K562 (cell line): ENCODE measurements around the gene RGS14. TPM values are rescaled to one million over a fixed set of nuclear protein-coding genes. Genes with fewer than 3 reads are reported as not detected.

ENCODE experiments used
- BCOR ChIP-seq: fragments of 450-650 bp; IDR thresholded peaks from 2 replicates; pipeline ENCODE4 v1.6.1; 2016
- HDAC2 ChIP-seq: fragments of 450-650 bp; IDR thresholded peaks from 2 replicates; pipeline ENCODE4 v1.6.1; 2016; ENCODE audit warnings: mild to moderate bottlenecking
- ILK ChIP-seq: fragments of 450-650 bp; IDR thresholded peaks from 2 replicates; pipeline ENCODE4 v1.6.1; 2016; ENCODE audit warnings: missing genetic modification characterization, low read depth, mild to moderate bottlenecking, missing compliant biosample characterization, moderate library complexity, borderline replicate concordance
- MCM5 ChIP-seq: fragments of 450-650 bp; IDR thresholded peaks from 2 replicates; pipeline ENCODE4 v1.6.1; 2016; ENCODE audit warnings: low read depth
- MIER1 ChIP-seq: fragments of 450-650 bp; IDR thresholded peaks from 2 replicates; pipeline ENCODE4 v1.6.1; 2016; ENCODE audit warnings: antibody characterized with exemption, mild to moderate bottlenecking, low read depth
- NONO ChIP-seq, 2 experiments: fragments of 200-400 bp in 1 of 2; fragments of 450-650 bp in 1 of 2; formaldehyde crosslinking in 1 of 2; IDR thresholded peaks; 2 replicates each; pipeline ENCODE4 v1.6.1; 2017; ENCODE audit warnings: low read depth in 2 of 2, mild to moderate bottlenecking in 2 of 2, moderate library complexity in 2 of 2, low read length in 1 of 2
- PHB ChIP-seq: fragments of 250-450 bp; sonication (Bioruptor Pico); IDR thresholded peaks from 2 replicates; pipeline ENCODE4 v1.5.0; 2021
- POLR2AphosphoS5 ChIP-seq: IDR thresholded peaks from 2 replicates; pipeline ENCODE4 v1.6.1; 2011; ENCODE audit warnings: mild to moderate bottlenecking, low read depth, low read length, moderate library complexity; ENCODE audit not compliant: control insufficient read depth, insufficient read depth
- POLR3A ChIP-seq: IDR thresholded peaks from 2 replicates; pipeline ENCODE4 v1.6.1; 2011; ENCODE audit warnings: borderline replicate concordance, mild to moderate bottlenecking, moderate library complexity; ENCODE audit not compliant: insufficient read length, insufficient read depth; ENCODE audit errors: extremely low read depth
- RBM22 ChIP-seq: fragments of 200-400 bp; formaldehyde crosslinking; IDR thresholded peaks from 2 replicates; pipeline ENCODE4 v1.6.1; 2018; ENCODE audit warnings: low read length, low read depth; ENCODE audit not compliant: poor library complexity, severe bottlenecking
- SMAD2 ChIP-seq: fragments of 150-350 bp; IDR thresholded peaks from 2 replicates; pipeline ENCODE4 v1.6.1; 2014; ENCODE audit warnings: low read depth, mild to moderate bottlenecking, low read length
- TAF9B ChIP-seq: fragments of 450-650 bp; IDR thresholded peaks from 2 replicates; pipeline ENCODE4 v1.6.1; 2018; ENCODE audit warnings: mild to moderate bottlenecking; ENCODE audit not compliant: partially characterized antibody
- TCF7L2 ChIP-seq: fragments of 150-350 bp; IDR thresholded peaks from 2 replicates; pipeline ENCODE4 v1.6.1; 2016; ENCODE audit warnings: low read depth, mild to moderate bottlenecking, low read length, moderate library complexity
- ZFX ChIP-seq: sonication (generic); formaldehyde crosslinking; IDR thresholded peaks from 2 replicates; pipeline ENCODE4 v1.8.0; 2022; ENCODE audit warnings: mild to moderate bottlenecking, missing genetic modification reagents, moderate library complexity
- ZNF354B ChIP-seq: fragments of 250-450 bp; sonication (Bioruptor Pico); IDR thresholded peaks from 2 replicates; pipeline ENCODE4 v1.4.0; 2020
- ZNF778 ChIP-seq: fragments of 450-650 bp; formaldehyde crosslinking; IDR thresholded peaks from 2 replicates; pipeline ENCODE4 v1.4.0; 2020; ENCODE audit warnings: mild to moderate bottlenecking, moderate library complexity
- polyA plus RNA-seq, 8 experiments: library from polyadenylated mRNA; depleted of rRNA in 4 of 8; stranded (reverse) in 5 of 8; unstranded in 3 of 8; fragments of >200 nt; fragmentation: Nextera tagmentation in 2 of 8; fragmentation: Illumina TruSeq in 1 of 8; extraction: Ambion mirVana in 2 of 8; extraction: Trizol in 1 of 8; gene quantifications; 2 replicates each; pipeline versions ENCODE4 v1.2.1 to v1.2.3, GENCODE V29; 2011 to 2014; ENCODE audit warnings: inconsistent platforms in 1 of 8, missing spikeins in 1 of 8
- total RNA-seq, 7 experiments: library from RNA; depleted of rRNA in 6 of 7; stranded (reverse); fragments of >200 nt in 6 of 7; fragmentation: Illumina TruSeq in 2 of 7; extraction: Trizol in 2 of 7; gene quantifications; 2 replicates each; pipeline versions ENCODE4 v1.2.1 to v1.2.3, GENCODE V29; 2011 to 2021; ENCODE audit warnings: low replicate concordance in 1 of 7
- TF ChIP-seq, protein P1 (sequence below): fragments of 250-450 bp; sonication (Bioruptor Pico); IDR thresholded peaks from 2 replicates; pipeline ENCODE4 v1.8.0; 2021; ENCODE audit warnings: mild to moderate bottlenecking, moderate library complexity
- TF ChIP-seq, protein P2 (sequence below): fragments of 450-650 bp; formaldehyde crosslinking; IDR thresholded peaks from 2 replicates; pipeline ENCODE4 v1.4.0; 2022; ENCODE audit warnings: missing genetic modification characterization
- TF ChIP-seq, protein P3 (sequence below): fragments of 450-650 bp; IDR thresholded peaks from one replicate; pipeline ENCODE4 v1.6.1; 2018; ENCODE audit warnings: mild to moderate bottlenecking, moderate library complexity; ENCODE audit not compliant: partially characterized antibody
- TF ChIP-seq, protein P4 (sequence below): sonication (generic); formaldehyde crosslinking; IDR thresholded peaks from 2 replicates; pipeline ENCODE4 v1.4.0; 2020; ENCODE audit warnings: mild to moderate bottlenecking, missing genetic modification reagents
- TF ChIP-seq, protein P5 (sequence below): sonication (generic); formaldehyde crosslinking; IDR thresholded peaks from 2 replicates; pipeline ENCODE4 v1.8.0; 2022; ENCODE audit warnings: mild to moderate bottlenecking, missing genetic modification reagents

RGS14 gene
- total and polyA plus RNA-seq, 9 of the 15 experiments (the other 6 are each of a cell fraction or from before 2014, with no cell fraction given): 0.28 to 75.9 (median 34.5) TPM

DNA sequence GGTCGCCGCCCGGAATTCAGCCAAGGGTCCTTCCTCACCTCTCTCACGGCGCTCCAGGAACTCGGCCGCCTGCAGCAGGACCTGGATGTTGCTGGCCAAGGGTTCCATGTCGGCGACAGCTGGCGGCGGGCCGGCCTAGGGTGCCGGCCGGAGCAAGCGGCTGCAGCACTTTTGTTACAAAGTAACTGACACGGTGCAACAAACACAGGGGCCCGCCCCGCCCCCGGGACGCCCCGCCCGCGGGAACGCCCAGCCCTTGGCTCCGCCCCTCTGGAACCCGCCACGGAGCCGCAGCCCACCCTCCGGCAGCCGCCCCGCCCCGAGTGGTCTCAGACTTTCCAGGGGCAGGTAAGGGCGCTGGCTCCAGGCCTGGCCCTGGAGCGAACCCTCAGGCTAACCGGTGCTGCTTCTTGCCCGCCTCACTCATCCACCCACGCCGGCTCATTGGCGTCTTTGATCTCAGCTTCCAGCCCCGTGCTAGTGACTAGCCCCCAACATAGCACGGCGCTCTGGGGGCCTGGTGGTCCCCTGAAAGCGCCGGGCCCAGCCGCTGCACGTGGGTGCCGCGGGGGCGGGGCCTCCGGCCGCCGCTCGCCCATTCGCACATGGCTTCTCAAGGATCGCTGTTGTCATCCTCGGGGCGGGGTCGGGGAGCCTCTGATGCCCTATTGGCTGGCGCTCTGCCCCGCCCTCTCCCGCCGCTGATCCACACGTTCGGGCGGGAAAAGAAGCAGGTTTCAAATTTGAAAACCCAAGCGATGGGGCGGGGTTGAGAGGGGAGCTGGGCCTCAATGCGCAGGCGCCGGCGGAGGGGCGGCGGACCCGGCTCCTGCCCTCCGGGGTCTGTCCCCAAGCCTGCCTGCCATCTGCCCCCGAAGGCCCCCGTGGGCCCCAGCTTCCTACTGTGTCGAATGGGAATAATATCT lies 45.7 kb upstream of the RGS14 start, which contains the start of gene MXD3 (continued):
- TF ChIP-seq, protein P1, sequence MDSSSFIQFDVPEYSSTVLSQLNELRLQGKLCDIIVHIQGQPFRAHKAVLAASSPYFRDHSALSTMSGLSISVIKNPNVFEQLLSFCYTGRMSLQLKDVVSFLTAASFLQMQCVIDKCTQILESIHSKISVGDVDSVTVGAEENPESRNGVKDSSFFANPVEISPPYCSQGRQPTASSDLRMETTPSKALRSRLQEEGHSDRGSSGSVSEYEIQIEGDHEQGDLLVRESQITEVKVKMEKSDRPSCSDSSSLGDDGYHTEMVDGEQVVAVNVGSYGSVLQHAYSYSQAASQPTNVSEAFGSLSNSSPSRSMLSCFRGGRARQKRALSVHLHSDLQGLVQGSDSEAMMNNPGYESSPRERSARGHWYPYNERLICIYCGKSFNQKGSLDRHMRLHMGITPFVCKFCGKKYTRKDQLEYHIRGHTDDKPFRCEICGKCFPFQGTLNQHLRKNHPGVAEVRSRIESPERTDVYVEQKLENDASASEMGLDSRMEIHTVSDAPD (CRISPR knock-in tag): no peak
- peak; percentile 95 for TF ChIP-seq HDAC2
- no peak for TF ChIP-seq PHB (CRISPR knock-in tag)
- TF ChIP-seq MIER1: no peak
- no peak for TF ChIP-seq ZNF354B (CRISPR knock-in tag)
- TF ChIP-seq, protein P2, sequence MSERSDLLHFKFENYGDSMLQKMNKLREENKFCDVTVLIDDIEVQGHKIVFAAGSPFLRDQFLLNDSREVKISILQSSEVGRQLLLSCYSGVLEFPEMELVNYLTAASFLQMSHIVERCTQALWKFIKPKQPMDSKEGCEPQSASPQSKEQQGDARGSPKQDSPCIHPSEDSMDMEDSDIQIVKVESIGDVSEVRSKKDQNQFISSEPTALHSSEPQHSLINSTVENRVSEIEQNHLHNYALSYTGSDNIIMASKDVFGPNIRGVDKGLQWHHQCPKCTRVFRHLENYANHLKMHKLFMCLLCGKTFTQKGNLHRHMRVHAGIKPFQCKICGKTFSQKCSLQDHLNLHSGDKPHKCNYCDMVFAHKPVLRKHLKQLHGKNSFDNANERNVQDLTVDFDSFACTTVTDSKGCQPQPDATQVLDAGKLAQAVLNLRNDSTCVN (CRISPR knock-in tag): no peak
- no peak for TF ChIP-seq BCOR
- no peak for TF ChIP-seq NONO (IDR thresholded peaks at IDR 0.05; ENCODE audit: low read depth in 2 of 2, low read length in 1 of 2)
- TF ChIP-seq, protein P3, sequence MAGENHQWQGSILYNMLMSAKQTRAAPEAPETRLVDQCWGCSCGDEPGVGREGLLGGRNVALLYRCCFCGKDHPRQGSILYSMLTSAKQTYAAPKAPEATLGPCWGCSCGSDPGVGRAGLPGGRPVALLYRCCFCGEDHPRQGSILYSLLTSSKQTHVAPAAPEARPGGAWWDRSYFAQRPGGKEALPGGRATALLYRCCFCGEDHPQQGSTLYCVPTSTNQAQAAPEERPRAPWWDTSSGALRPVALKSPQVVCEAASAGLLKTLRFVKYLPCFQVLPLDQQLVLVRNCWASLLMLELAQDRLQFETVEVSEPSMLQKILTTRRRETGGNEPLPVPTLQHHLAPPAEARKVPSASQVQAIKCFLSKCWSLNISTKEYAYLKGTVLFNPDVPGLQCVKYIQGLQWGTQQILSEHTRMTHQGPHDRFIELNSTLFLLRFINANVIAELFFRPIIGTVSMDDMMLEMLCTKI: no peak
- TF ChIP-seq, protein P4, sequence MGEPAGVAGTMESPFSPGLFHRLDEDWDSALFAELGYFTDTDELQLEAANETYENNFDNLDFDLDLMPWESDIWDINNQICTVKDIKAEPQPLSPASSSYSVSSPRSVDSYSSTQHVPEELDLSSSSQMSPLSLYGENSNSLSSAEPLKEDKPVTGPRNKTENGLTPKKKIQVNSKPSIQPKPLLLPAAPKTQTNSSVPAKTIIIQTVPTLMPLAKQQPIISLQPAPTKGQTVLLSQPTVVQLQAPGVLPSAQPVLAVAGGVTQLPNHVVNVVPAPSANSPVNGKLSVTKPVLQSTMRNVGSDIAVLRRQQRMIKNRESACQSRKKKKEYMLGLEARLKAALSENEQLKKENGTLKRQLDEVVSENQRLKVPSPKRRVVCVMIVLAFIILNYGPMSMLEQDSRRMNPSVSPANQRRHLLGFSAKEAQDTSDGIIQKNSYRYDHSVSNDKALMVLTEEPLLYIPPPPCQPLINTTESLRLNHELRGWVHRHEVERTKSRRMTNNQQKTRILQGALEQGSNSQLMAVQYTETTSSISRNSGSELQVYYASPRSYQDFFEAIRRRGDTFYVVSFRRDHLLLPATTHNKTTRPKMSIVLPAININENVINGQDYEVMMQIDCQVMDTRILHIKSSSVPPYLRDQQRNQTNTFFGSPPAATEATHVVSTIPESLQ (CRISPR knock-in tag): no peak; the same call in 1 of the 2 replicates
- TF ChIP-seq MCM5: no peak
- TF ChIP-seq TAF9B: no peak
- TF ChIP-seq ZFX (CRISPR knock-in tag): peak; percentile 91
- no peak for TF ChIP-seq ILK (tag)
- TF ChIP-seq POLR3A: no peak
- peak; percentile 49; the same call in 1 of the 2 replicates for TF ChIP-seq POLR2AphosphoS5
- peak; percentile 63 for TF ChIP-seq RBM22
- TF ChIP-seq, protein P5, sequence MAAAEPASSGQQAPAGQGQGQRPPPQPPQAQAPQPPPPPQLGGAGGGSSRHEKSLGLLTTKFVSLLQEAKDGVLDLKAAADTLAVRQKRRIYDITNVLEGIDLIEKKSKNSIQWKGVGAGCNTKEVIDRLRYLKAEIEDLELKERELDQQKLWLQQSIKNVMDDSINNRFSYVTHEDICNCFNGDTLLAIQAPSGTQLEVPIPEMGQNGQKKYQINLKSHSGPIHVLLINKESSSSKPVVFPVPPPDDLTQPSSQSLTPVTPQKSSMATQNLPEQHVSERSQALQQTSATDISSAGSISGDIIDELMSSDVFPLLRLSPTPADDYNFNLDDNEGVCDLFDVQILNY (CRISPR knock-in tag): no peak
- TF ChIP-seq TCF7L2: no peak
- TF ChIP-seq SMAD2: no peak
- TF ChIP-seq ZNF778: no peak
